IMR-90 (cell line): ENCODE measurements around the gene TF. TPM values are rescaled to one million over a fixed set of nuclear protein-coding genes. Genes with fewer than 3 reads are reported as not detected.

ENCODE experiments used
- ATAC-seq: fragments of 200-7000 bp; cut with Tn5 transposase; 2 replicates; pipeline ENCODE4 v1.9.1; 2020; ENCODE audit warnings: low read depth, mild to moderate bottlenecking, moderate library complexity
- BruUV-seq: library from RNA; stranded (reverse); fragments of 400-500 nt; replicated peaks from 2 replicates; lab custom pipeline; 2021; lab: Mats Ljungman, UMichigan
- CTCF ChIA-PET: fragments of 300-600 bp; formaldehyde crosslinking; extraction: SDS; loops from one replicate; lab custom pipeline; 2021; ENCODE audit warnings: antibody characterized with exemption; lab: Yijun Ruan, JAX
- POLR2A ChIA-PET: fragments of 300-600 bp; sonication (Branson Sonifier 250); formaldehyde crosslinking; loops from one replicate; lab custom pipeline; 2022; ENCODE audit warnings: antibody characterized with exemption; ENCODE audit not compliant: unreplicated experiment; lab: Charles Lee
- DNase-seq: peaks from one replicate; pipeline ENCODE4 v3.0.0; 2013
- H2AFZ ChIP-seq: replicated peaks from 2 replicates; pipeline ENCODE3; 2013; ENCODE audit warnings: low read length, mild to moderate bottlenecking; ENCODE audit not compliant: poor library complexity
- H2AK5ac ChIP-seq: 2 replicates; pipeline ENCODE4 v1.6.1; 2013; ENCODE audit warnings: low read depth, low read length, inconsistent platforms
- H2AK9ac ChIP-seq: replicated peaks from 2 replicates; pipeline ENCODE3; 2013; ENCODE audit warnings: mild to moderate bottlenecking, low read depth, low read length, moderate library complexity; ENCODE audit not compliant: poor library complexity
- H2BK120ac ChIP-seq: 2 replicates; pipeline ENCODE4 v1.6.1; 2013; ENCODE audit warnings: low read depth, low read length, inconsistent platforms
- H2BK15ac ChIP-seq: 3 replicates; pipeline ENCODE4 v1.6.1; 2013; ENCODE audit warnings: low read depth, low read length, inconsistent platforms
- H2BK20ac ChIP-seq: 2 replicates; pipeline ENCODE4 v1.6.1; 2013; ENCODE audit warnings: low read depth, mild to moderate bottlenecking, inconsistent platforms, low read length, moderate library complexity
- H2BK5ac ChIP-seq: 2 replicates; pipeline ENCODE4 v1.6.1; 2013; ENCODE audit warnings: mild to moderate bottlenecking, low read depth, low read length, inconsistent platforms; ENCODE audit not compliant: poor library complexity, severe bottlenecking
- H3K14ac ChIP-seq: replicated peaks from 2 replicates; pipeline ENCODE4 v1.6.1; 2013; ENCODE audit warnings: low read depth, low read length, inconsistent platforms
- H3K18ac ChIP-seq: 2 replicates; pipeline ENCODE4 v1.6.1; 2013; ENCODE audit warnings: low read depth, low read length, control low read depth
- H3K23ac ChIP-seq: 2 replicates; pipeline ENCODE4 v1.6.1; 2013; ENCODE audit warnings: low read depth, low read length, inconsistent platforms
- H3K27ac ChIP-seq: 2 replicates; pipeline ENCODE4 v1.5.1; 2013; ENCODE audit warnings: mild to moderate bottlenecking, control low read depth, low read length; ENCODE audit not compliant: insufficient read depth
- H3K27me3 ChIP-seq: 2 replicates; pipeline ENCODE4 v1.6.1; 2013; ENCODE audit warnings: low read length; ENCODE audit not compliant: control insufficient read depth, insufficient read depth
- H3K36me3 ChIP-seq: 2 replicates; pipeline ENCODE4 v1.6.1; 2013; ENCODE audit warnings: low read length, mixed read lengths; ENCODE audit not compliant: control insufficient read depth, insufficient read depth
- H3K4ac ChIP-seq: 2 replicates; pipeline ENCODE4 v1.6.1; 2013; ENCODE audit warnings: low read depth, low read length, inconsistent platforms
- H3K4me1 ChIP-seq: 2 replicates; pipeline ENCODE4 v1.6.1; 2013; ENCODE audit warnings: low read length, mixed read lengths; ENCODE audit not compliant: control insufficient read depth, insufficient read depth
- H3K4me2 ChIP-seq: 2 replicates; pipeline ENCODE4 v1.6.1; 2013; ENCODE audit warnings: low read depth, mild to moderate bottlenecking, control low read depth, low read length, moderate library complexity
- H3K4me3 ChIP-seq: 2 replicates; pipeline ENCODE4 v1.5.1; 2013; ENCODE audit warnings: low read depth, mild to moderate bottlenecking, control low read depth, low read length, moderate library complexity; ENCODE audit not compliant: insufficient read depth
- H3K56ac ChIP-seq: 2 replicates; pipeline ENCODE4 v1.6.1; 2013; ENCODE audit warnings: low read length, inconsistent platforms; ENCODE audit not compliant: insufficient read depth; ENCODE audit errors: extremely low read depth
- H3K79me1 ChIP-seq, 2 experiments: 2 replicates each; pipeline ENCODE4 v1.6.1; 2013; ENCODE audit warnings: low read length in 2 of 2, inconsistent platforms in 1 of 2, low read depth in 1 of 2
- H3K9ac ChIP-seq: 2 replicates; pipeline ENCODE4 v1.6.1; 2013; ENCODE audit warnings: low read depth, low read length, control low read depth
- H3K9me1 ChIP-seq: 2 replicates; pipeline ENCODE4 v1.6.1; 2013; ENCODE audit warnings: low read length, inconsistent platforms; ENCODE audit not compliant: insufficient read depth
- H3K9me3 ChIP-seq: 2 replicates; pipeline ENCODE4 v1.6.1; 2013; ENCODE audit warnings: low read length; ENCODE audit not compliant: control insufficient read depth, insufficient read depth
- H4K20me1 ChIP-seq: 2 replicates; pipeline ENCODE4 v1.6.1; 2013; ENCODE audit warnings: low read length, inconsistent platforms; ENCODE audit not compliant: insufficient read depth
- H4K5ac ChIP-seq: 2 replicates; pipeline ENCODE4 v1.6.1; 2013; ENCODE audit warnings: mild to moderate bottlenecking, low read depth, low read length, control low read depth
- H4K8ac ChIP-seq, 2 experiments: 2 replicates each; pipeline ENCODE4 v1.6.1; 2013; ENCODE audit warnings: low read depth in 2 of 2, low read length in 2 of 2, control low read depth in 1 of 2, inconsistent platforms in 1 of 2
- H4K91ac ChIP-seq: 2 replicates; pipeline ENCODE4 v1.6.1; 2013; ENCODE audit warnings: low read depth, low read length, inconsistent platforms; ENCODE audit not compliant: insufficient read depth
- BHLHE40 ChIP-seq: fragments of 150-350 bp; IDR thresholded peaks from 2 replicates; pipeline ENCODE4 v1.6.1; 2016; ENCODE audit warnings: mild to moderate bottlenecking, low read depth, low read length
- CEBPB ChIP-seq: IDR thresholded peaks from 2 replicates; pipeline ENCODE4 v1.6.1; 2012; ENCODE audit warnings: low read depth, low read length, improper control_type of control experiment
- CHD1 ChIP-seq: IDR thresholded peaks from 2 replicates; pipeline ENCODE4 v1.6.1; 2012; ENCODE audit warnings: low read depth, low read length, improper control_type of control experiment
- FOS ChIP-seq: fragments of 150-350 bp; IDR thresholded peaks from 2 replicates; pipeline ENCODE4 v1.6.1; 2016; ENCODE audit warnings: low read depth, low read length
- MAFK ChIP-seq: IDR thresholded peaks from 2 replicates; pipeline ENCODE4 v1.6.1; 2012; ENCODE audit warnings: low read depth, low read length, improper control_type of control experiment
- MAZ ChIP-seq: IDR thresholded peaks from 2 replicates; pipeline ENCODE4 v1.6.1; 2012; ENCODE audit warnings: low read depth, mild to moderate bottlenecking, low read length, improper control_type of control experiment, moderate library complexity, borderline replicate concordance
- MXI1 ChIP-seq: IDR thresholded peaks from 2 replicates; pipeline ENCODE4 v1.6.1; 2012; ENCODE audit warnings: low read depth, mild to moderate bottlenecking, low read length, moderate library complexity, borderline replicate concordance
- NFE2L2 ChIP-seq: fragments of 150-350 bp; IDR thresholded peaks from 2 replicates; pipeline ENCODE4 v1.6.1; 2016; ENCODE audit warnings: low read depth, mild to moderate bottlenecking, low read length
- RAD21 ChIP-seq: IDR thresholded peaks from 2 replicates; pipeline ENCODE4 v1.6.1; 2012; ENCODE audit warnings: low read length, improper control_type of control experiment
- RCOR1 ChIP-seq: IDR thresholded peaks from 2 replicates; pipeline ENCODE4 v1.6.1; 2012; ENCODE audit warnings: mild to moderate bottlenecking, low read length, improper control_type of control experiment; ENCODE audit not compliant: insufficient replicate concordance
- RFX5 ChIP-seq: IDR thresholded peaks from 2 replicates; pipeline ENCODE4 v1.8.0; 2012; ENCODE audit warnings: low read depth, mild to moderate bottlenecking, low read length, moderate library complexity
- WGBS, 2 experiments: methylation state at CpG; one replicate each; pipeline versions ENCODE4 v1.1.5 to v1.1.7; 2013; ENCODE audit warnings: missing lambda C conversion rate in 2 of 2; ENCODE audit not compliant: insufficient read length in 1 of 2; ENCODE audit errors: extremely low coverage in 2 of 2; 5-methylcytosine and 5-hydroxymethylcytosine counted together
- dilution Hi-C: fragments of 300-500 bp; cut with HindIII; formaldehyde crosslinking; loops from one replicate; pipeline ENCODE4 v1.14.3; 2018; ENCODE audit warnings: low sequenced_read_pairs; ENCODE audit not compliant: unreplicated experiment
- in situ Hi-C: fragments of 300-500 bp; cut with MboI; formaldehyde crosslinking; loops from 3 replicates; pipeline ENCODE4 v1.14.3; 2019; ENCODE audit warnings: low sequenced_read_pairs, inconsistent platforms, mixed read lengths
- intact Hi-C: fragments of 100-400 bp; cut with micrococcal nuclease; formaldehyde crosslinking; loops from 2 replicates; pipeline ENCODE4 v1.10.0; 2022
- polyA plus RNA-seq, 3 experiments: library from polyadenylated mRNA; depleted of rRNA; stranded (reverse); fragments of >200 nt; gene quantifications; 2 replicates each; pipeline ENCODE4 v1.2.3, GENCODE V29; 2012; ENCODE audit warnings: low replicate concordance in 1 of 3
- total RNA-seq: library from RNA; depleted of rRNA; stranded (reverse); fragments of >200 nt; gene quantifications from 2 replicates; pipeline ENCODE4 v1.2.3, GENCODE V29; 2012
- TF ChIP-seq, protein P1 (sequence below): fragments of 150-350 bp; IDR thresholded peaks from 2 replicates; pipeline ENCODE4 v1.6.1; 2017; ENCODE audit warnings: mild to moderate bottlenecking, antibody characterized with exemption, low read length, low read depth

TF gene
- total and polyA plus RNA-seq, 2 of the 4 experiments (the other 2 are of a cell fraction), result 0.07 TPM; not detected in 1

DNA sequence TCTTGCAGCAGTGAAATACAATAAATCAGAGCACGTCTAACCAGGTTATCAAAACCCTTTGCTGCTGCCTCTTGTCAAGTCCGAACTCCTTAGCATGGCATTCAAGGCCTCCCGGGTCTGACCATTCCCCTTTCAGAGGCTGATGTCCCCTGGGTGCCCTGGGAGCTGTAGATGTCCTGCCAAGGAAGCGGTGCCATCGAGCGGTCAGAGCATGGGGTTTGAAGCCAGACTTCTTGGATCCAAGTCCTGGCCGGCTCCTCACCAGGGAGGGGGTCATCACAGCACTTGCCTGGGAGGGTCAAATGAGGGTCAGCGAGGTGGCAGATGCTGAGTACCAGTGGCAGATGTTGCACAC is 496 bp downstream of the TF start:
- no peak overlapping the region for H4K5ac ChIP-seq
- DNase-seq, result no peak
- H4K91ac ChIP-seq, result no peak overlapping the region
- H3K56ac ChIP-seq, result no peak overlapping the region
- no peak overlapping the region for H2BK5ac ChIP-seq
- H3K36me3 ChIP-seq, result no peaks in the 10 kb centered on the region
- in situ Hi-C loops, result no loop called here
- H3K9ac ChIP-seq, result no peak overlapping the region
- no peak overlapping the region for H3K4me2 ChIP-seq
- dilution Hi-C loops, result no loop called here
- no peak overlapping the region for H2BK20ac ChIP-seq
- POLR2A ChIA-PET, result no interaction called here
- no peak overlapping the region for H2BK120ac ChIP-seq
- no peaks in the 10 kb centered on the region for H3K9me1 ChIP-seq
- H4K20me1 ChIP-seq, result no peaks in the 10 kb centered on the region
- no peak overlapping the region for H2AK9ac ChIP-seq
- H2BK15ac ChIP-seq, result no peak overlapping the region
- BruUV-seq, result no TSS peak
- no peak overlapping the region for H3K18ac ChIP-seq
- no peak overlapping the region for H3K14ac ChIP-seq
- no peak for TF ChIP-seq MAZ
- TF ChIP-seq CEBPB, result no peak
- no peak for TF ChIP-seq NFE2L2
- no peak for TF ChIP-seq RAD21
- TF ChIP-seq, protein P1, sequence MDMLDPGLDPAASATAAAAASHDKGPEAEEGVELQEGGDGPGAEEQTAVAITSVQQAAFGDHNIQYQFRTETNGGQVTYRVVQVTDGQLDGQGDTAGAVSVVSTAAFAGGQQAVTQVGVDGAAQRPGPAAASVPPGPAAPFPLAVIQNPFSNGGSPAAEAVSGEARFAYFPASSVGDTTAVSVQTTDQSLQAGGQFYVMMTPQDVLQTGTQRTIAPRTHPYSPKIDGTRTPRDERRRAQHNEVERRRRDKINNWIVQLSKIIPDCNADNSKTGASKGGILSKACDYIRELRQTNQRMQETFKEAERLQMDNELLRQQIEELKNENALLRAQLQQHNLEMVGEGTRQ, result no peak
- no peak for TF ChIP-seq BHLHE40
- TF ChIP-seq FOS, result no peak
- no peak for TF ChIP-seq RFX5
- no peak for TF ChIP-seq MXI1
- no peak for TF ChIP-seq MAFK
- TF ChIP-seq CHD1, result no peak
- TF ChIP-seq RCOR1, result no peak
- H3K4me3 ChIP-seq, result no peak overlapping the region
- H3K9me3 ChIP-seq, result no peaks in the 10 kb centered on the region
- no peak for ATAC-seq
- H2AK5ac ChIP-seq, result no peak overlapping the region
- H3K79me1 ChIP-seq, result no peaks in the 10 kb centered on the region
- CTCF ChIA-PET, result no interaction called here
- no peak overlapping the region for H3K23ac ChIP-seq
- intact Hi-C loops, result no loop called here
- H3K27ac ChIP-seq, result no peak overlapping the region
- no peak overlapping the region for H4K8ac ChIP-seq
- H3K27me3 ChIP-seq, result peaks cover 45% of the 10 kb centered on the region
- no peak overlapping the region for H3K4ac ChIP-seq
- peak overlapping the region; percentile 21 for H2AFZ ChIP-seq
- 40% methylated on average over 1 of the region's 8 CpGs; no CpG with 5 or more reads in 1 of the 2 experiments for WGBS, 2 experiments
- H3K4me1 ChIP-seq, result no peaks in the 10 kb centered on the region
